SH-SY5Y (cell line): Measurements from ENCODE around the gene MYO1H.

Experiments used
- GATA2 ChIP-seq: IDR thresholded peaks from 2 replicates; pipeline ENCODE4 v1.6.1; 2011; ENCODE audit warnings: mild to moderate bottlenecking, low read depth, low read length
- GATA3 ChIP-seq: IDR thresholded peaks from 2 replicates; pipeline ENCODE4 v1.6.1; 2011; ENCODE audit warnings: low read depth, mild to moderate bottlenecking, low read length, moderate library complexity

- TF ChIP-seq GATA2 (no peak), GATA3 (no peak)
Observed at GRCh38 chr12:109458086-109458485, 110.4 kb downstream of the MYO1H start.
